Large intestine (tissue), 3 donors: ENCODE data around the gene ATP8A2. TPM values are rescaled to one million over a fixed set of nuclear protein-coding genes. Genes with fewer than 3 reads are reported as not detected.

Source experiments
- DNase-seq, 2 donors: peaks; one replicate each; pipeline versions ENCODE4 v3.0.0 to v3.0.0-alpha.2; 2013
- H3K27ac ChIP-seq: one replicate; pipeline ENCODE4 v1.5.1; 2013; ENCODE audit warnings: low read length
- H3K27me3 ChIP-seq: 2 replicates; pipeline ENCODE4 v1.6.1; 2013; ENCODE audit warnings: low read length; ENCODE audit not compliant: control insufficient read depth, insufficient read depth
- H3K36me3 ChIP-seq: 2 replicates; pipeline ENCODE4 v1.6.1; 2013; ENCODE audit warnings: low read length; ENCODE audit not compliant: control insufficient read depth, insufficient read depth
- H3K4me1 ChIP-seq: one replicate; pipeline ENCODE4 v1.6.1; 2013; ENCODE audit warnings: low read length; ENCODE audit not compliant: control insufficient read depth, insufficient read depth
- H3K4me3 ChIP-seq: one replicate; pipeline ENCODE4 v1.5.1; 2013; ENCODE audit warnings: low read length
- H3K9me3 ChIP-seq: one replicate; pipeline ENCODE4 v1.6.1; 2013; ENCODE audit warnings: mild to moderate bottlenecking, low read depth, low read length, moderate library complexity; ENCODE audit not compliant: control insufficient read depth
- WGBS: methylation state at CpG from one replicate; pipeline ENCODE4 v1.1.5; 2013; ENCODE audit warnings: low lambda C conversion rate; ENCODE audit not compliant: insufficient coverage; 5-methylcytosine and 5-hydroxymethylcytosine counted together
- polyA plus RNA-seq: library from polyadenylated mRNA; unstranded; fragments of 120-200 nt; gene quantifications from one replicate; pipeline ENCODE4 v1.2.1, GENCODE V29; 2013

The ATP8A2 gene
- polyA plus RNA-seq, 1 donor = 2.3 TPM

DNA sequence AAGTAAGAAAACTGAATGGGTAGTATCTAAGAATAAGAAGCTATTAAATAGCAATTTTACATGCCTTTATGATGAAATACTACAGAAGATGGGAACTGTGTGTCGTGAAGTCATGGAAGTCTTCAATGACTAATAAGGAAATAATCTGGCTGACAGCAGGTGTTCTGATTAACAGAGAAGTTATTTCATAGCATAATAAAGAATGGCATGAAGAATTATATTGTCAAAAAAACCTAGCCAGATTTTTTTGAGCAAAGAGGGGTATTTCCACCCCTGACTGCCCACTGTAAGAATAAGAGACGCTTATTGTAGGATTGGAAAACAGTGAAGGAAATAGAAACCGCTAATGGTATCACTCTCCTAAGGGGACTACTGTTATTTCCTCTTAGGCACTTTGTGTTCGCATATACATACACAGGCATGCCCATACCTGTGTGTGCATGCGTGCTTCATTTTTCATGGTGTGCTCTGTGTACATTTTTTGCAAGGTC, 361.3 kb downstream of the ATP8A2 start:
- no peak for DNase-seq
- Histone ChIP-seq H3K4me3 (no peak overlapping the region), H3K9me3 (no peaks in the 10 kb centered on the region), H3K27me3 (no peaks in the 10 kb centered on the region), H3K36me3 (no peaks in the 10 kb centered on the region), H3K27ac (no peak overlapping the region), H3K4me1 (peaks cover under 1% of the 10 kb centered on the region)
- 80% methylated on average over 1 of the region's 5 CpGs for WGBS

DNA sequence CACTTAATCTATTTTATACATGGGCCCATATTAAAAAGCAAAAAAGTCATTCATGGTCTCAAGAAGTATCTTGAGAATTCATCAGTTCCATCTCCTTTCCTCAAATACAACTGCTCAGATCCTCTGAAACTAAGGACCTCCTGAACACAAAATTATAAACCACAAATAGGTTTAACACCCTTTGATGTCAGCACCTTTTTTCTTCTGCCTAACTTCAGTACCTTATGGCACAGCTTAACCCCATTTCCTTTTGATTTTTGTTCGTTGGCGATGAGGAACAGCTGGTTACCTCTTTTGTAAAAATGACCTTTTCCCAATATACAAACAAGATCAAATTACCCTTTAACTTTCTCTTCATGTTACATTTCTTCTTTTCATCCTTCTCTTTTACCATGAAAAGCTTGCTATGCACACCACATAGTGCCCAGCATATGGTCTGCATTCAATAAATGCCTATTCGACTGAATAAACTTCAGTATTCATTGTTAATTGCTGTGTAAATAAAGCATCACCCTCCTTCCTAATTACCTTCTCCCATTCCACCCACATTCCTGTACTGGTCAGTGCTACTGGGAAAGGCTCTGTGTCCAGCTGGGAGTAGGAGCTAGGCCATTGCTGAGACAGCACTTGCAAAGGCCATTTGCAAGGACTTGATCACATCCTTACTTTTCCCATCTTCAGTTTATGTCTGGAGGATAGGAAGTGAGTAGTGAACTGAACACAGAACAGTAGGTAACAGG, 362.1 kb downstream of the ATP8A2 start:
- Histone ChIP-seq H3K27me3 (no peaks in the 10 kb centered on the region), H3K27ac (no peak overlapping the region), H3K9me3 (no peaks in the 10 kb centered on the region), H3K4me1 (peaks cover 5% of the 10 kb centered on the region), H3K36me3 (no peaks in the 10 kb centered on the region), H3K4me3 (no peak overlapping the region)
- WGBS = 80% methylated on average over 2 of the region's 3 CpGs
- DNase-seq = no peak

DNA sequence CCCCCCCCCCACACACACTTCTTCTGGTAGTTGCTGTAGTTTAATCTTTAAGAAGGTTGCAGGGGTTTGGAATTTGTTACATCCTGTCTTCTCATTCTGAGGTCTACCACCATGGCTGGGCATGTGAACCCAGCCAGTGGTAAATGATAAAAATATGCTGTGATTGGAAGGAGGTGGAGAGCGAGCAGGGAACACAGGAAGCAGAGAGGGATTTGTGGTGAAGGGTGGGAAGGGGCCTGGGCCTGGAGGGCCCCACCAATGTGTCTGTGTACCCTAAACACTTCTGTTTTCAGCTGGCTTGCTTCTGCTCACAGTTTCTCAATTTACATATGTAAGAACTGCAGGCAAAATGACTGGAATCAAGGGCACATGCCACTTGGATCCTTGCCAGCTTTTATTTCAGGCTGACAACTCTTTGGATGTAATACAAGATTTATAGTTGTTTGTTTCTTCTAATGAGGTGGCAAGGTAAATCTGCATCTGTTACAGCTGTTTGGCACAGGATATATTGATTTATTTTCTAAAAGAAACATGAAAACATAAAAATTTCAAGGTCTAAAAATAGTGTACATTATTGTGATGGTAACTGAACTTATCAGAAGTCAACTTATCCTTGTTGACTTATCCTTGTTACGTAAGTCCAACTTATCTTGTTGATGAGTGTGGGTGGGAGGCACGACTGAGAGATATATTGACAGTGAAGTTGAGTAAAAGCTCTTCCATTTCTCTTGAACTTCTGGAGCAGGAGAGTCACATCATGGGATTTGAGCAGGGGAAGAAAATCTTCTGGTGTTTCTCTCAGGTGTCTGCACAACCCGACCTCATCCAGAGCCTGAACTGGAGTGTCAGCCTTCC, 366.8 kb downstream of the ATP8A2 start:
- no CpG with 5 or more reads among the region's 4 CpGs for WGBS
- Histone ChIP-seq H3K4me1 (peaks cover 5% of the 10 kb centered on the region), H3K27ac (no peak overlapping the region), H3K36me3 (no peaks in the 10 kb centered on the region), H3K4me3 (no peak overlapping the region), H3K9me3 (no peaks in the 10 kb centered on the region), H3K27me3 (peaks cover 2% of the 10 kb centered on the region)
- DNase-seq = peak in 1 of 2 donors; percentile 29

DNA sequence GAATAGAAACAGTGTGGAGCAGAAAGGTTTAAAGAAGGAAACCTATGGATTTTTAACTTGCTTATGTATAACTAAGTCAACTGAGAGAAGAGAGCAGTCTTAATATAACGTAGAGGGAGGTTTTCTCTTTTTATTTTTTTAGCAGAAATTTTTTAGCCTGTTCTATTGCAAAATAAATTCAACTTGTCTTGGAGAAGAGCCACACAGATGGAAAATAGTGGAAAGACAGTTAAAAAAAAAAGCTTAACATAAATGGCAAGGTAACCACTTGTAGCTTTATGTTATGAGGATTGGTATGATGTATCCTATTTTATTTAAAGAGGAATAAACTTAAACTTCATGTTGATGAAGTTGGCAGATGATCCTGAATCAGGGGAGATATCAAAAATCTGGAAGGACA, 367.6 kb downstream of the ATP8A2 start:
- WGBS = 100% methylated on average over 1 of the region's 1 CpG
- Histone ChIP-seq H3K36me3 (no peaks in the 10 kb centered on the region), H3K4me1 (peaks cover 5% of the 10 kb centered on the region)

DNA sequence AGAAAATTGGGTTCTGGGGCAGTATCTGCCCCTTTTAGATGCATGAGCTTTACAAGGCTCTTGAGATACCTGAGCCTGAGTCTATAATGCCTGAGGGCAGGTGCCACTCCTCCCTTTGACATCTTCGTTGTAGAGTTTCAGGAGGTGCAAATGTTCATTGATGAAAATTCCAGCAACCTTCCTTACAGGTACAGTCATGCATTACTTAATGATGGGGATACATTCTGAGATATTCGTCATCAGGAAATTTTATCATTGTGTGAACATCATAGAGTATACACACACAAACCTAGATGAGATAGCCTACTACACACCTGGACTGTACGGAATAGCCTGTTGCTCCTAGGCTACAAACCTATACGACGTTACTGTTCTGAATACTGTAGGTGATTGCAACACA, 370.0 kb downstream of the ATP8A2 start:
- Histone ChIP-seq H3K9me3 (no peaks in the 10 kb centered on the region), H3K36me3 (no peaks in the 10 kb centered on the region), H3K27ac (no peak overlapping the region), H3K27me3 (peaks cover 2% of the 10 kb centered on the region), H3K4me3 (no peak overlapping the region), H3K4me1 (peaks cover 5% of the 10 kb centered on the region)
- WGBS = no CpG with 5 or more reads among the region's 5 CpGs
- DNase-seq = no peak

More for the DNA sequence above, 367.6 kb downstream of the ATP8A2 start:
- Histone ChIP-seq H3K27me3 (peaks cover 2% of the 10 kb centered on the region), H3K4me3 (no peak overlapping the region), H3K9me3 (no peaks in the 10 kb centered on the region), H3K27ac (no peak overlapping the region)
- no peak for DNase-seq

DNA sequence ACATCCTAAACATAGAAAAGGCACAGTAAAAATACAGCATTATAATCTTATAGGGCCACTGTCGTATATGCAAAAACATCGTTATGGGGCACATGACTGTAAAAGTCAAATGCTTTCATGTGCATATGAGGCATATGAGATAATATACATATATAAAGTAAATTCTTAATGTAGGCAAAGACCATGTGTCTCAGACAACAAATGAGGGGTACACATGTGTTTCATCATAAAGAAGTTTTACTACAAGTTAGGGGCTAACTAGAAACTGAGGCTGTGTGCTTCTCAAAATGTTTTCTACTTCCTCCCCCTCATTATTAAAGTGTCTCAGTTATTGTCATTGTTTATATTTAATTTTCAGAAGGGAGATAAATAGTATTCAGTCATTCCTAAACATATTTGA, 370.4 kb downstream of the ATP8A2 start:
- Histone ChIP-seq H3K27ac (no peak overlapping the region), H3K9me3 (no peaks in the 10 kb centered on the region), H3K27me3 (peaks cover 2% of the 10 kb centered on the region), H3K4me1 (peaks cover 5% of the 10 kb centered on the region), H3K4me3 (no peak overlapping the region), H3K36me3 (no peaks in the 10 kb centered on the region)
- no CpG with 5 or more reads among the region's 2 CpGs for whole genome bisulfite sequencing
- DNase-seq = no peak

DNA sequence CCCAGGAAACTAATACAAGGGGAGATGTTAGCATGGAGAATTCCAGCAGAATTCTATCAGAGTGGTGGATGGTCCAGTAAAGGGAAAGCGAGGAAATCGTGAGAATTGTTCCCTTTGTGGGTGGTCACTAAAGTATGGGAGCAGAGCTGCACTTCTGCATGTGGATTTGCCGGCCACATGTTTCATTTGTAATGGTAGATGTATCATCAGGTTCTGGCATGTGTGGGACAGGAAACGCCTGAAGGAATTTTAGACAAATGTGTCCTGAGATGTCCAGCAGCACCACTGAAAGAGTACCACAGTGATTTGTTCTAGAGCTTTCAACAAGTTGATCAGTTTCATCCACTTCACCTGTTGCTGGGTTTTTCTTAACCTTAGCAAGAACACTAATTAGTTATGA, 371.6 kb downstream of the ATP8A2 start:
- Histone ChIP-seq H3K27ac (no peak overlapping the region), H3K27me3 (peaks cover 2% of the 10 kb centered on the region), H3K4me3 (no peak overlapping the region), H3K36me3 (no peaks in the 10 kb centered on the region), H3K4me1 (peaks cover 1% of the 10 kb centered on the region), H3K9me3 (no peaks in the 10 kb centered on the region)
- DNase-seq = no peak
- no CpG with 5 or more reads among the region's 4 CpGs for WGBS

DNA sequence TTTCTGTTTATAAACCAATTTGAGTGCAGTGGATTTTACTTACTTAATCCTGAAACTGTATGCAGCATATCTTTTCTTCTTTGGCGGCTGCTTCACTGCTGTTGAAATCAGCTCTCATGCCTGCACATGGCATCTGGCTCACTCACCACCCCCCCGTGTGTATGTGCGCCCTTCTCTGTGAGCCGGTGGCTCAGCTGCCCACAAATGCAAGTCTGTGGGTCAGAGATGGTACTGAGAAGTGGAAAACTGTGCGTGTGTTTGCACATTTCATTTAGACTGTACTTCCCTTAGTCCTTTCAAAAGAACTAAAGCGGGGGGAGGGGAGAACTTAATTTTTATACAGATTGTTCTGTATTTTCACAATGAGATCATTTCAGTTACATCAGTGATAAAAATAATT, 372.4 kb downstream of the ATP8A2 start:
- Histone ChIP-seq H3K9me3 (no peaks in the 10 kb centered on the region), H3K36me3 (no peaks in the 10 kb centered on the region), H3K4me3 (no peak overlapping the region), H3K4me1 (no peaks in the 10 kb centered on the region), H3K27me3 (peaks cover 2% of the 10 kb centered on the region), H3K27ac (no peak overlapping the region)
- DNase-seq = no peak
- 86% methylated on average over 2 of the region's 6 CpGs for WGBS

DNA sequence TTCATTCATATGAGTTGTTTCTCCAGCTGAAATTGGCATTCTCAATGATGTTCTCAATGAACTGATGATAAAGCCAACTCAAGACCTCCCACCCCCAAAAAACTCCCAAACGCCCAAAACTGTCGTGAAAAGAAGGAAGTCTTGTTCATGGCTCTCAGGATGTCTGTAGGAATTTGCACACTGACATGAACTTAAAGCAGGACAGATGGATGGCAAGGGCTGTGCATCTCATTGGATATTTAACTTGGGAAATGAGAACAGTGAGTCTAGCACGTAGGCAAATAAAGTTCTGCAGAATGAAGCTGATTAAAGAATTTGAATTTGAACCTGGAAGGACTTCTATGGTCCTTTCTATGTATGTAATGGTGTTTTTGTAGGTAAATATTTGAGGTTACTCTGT, 374.4 kb downstream of the ATP8A2 start:
- no peaks in the 10 kb centered on the region for H3K4me1 ChIP-seq
- H3K27ac ChIP-seq = no peak overlapping the region
- no peaks in the 10 kb centered on the region for H3K36me3 ChIP-seq
- no peaks in the 10 kb centered on the region for H3K9me3 ChIP-seq
- H3K27me3 ChIP-seq = peaks cover 2% of the 10 kb centered on the region
- H3K4me3 ChIP-seq = no peak overlapping the region
- DNase-seq = no peak
- no CpG with 5 or more reads among the region's 3 CpGs for WGBS

DNA sequence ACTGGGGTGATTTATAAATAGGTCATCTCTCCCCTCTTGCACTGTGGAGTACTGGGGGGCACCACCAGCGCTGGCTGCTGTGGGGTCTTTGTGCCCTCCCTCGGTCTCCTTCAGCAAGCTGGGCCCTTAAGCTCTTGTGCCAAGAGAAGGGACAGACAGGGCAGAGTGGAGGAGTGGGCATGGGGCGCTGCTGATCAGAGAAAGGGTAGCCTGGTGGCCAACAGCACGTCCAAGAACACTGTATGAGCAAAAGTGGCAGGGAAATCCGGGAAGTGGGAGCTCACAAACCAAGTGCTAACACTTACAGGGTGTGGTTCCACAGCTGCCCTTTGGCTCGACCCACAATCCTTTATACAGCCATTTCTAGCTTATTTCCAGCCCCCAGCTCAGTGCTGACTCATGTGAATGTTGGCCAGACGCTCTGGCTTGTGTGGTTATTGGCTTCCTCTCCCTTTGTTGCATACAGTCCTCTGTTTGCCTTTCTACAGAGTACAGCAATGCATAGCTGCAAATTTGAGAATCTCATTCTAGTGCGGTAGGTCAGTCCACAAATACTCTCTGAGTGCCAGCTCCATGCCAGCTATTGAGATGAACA, 381.3 kb downstream of the ATP8A2 start:
- peak in 1 of 2 donors; percentile 30 for DNase-seq
- Histone ChIP-seq H3K27ac (no peak overlapping the region), H3K27me3 (no peaks in the 10 kb centered on the region), H3K4me3 (no peak overlapping the region), H3K36me3 (no peaks in the 10 kb centered on the region), H3K4me1 (peaks cover 3% of the 10 kb centered on the region), H3K9me3 (no peaks in the 10 kb centered on the region)
- no CpG with 5 or more reads among the region's 8 CpGs for WGBS
